ENCODE data around the gene PLA2G15. TPM values are rescaled to one million over a fixed set of nuclear protein-coding genes. Genes with fewer than 3 reads are reported as not detected.

PLA2G15 gene
- total and polyA plus RNA-seq, 12 donors = 6.0 to 37.1 (median 23.2) TPM

DNA sequence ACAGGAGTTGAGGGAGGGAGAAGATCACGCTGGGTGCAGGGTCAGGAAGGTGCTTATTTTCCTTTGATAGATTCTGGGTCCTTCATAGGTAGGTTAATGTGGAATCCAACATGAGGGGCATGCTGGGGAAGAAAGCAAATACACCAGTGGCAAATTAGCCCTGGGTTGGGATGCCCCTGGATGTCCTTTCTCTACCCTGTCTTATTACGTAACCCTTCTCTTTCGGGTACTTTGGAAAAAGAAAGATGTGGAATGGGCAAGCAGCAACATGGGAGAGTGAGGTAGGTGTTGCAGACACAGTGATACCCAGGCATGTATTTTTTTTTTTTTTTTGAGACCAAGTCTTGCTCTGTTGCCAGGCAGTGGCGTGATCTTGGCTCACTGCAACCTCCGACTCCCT is 28.3 kb downstream of the PLA2G15 start:
- intact Hi-C loops (cut with DNase I) = no loop called here
- 92 to 94% (median 93%) methylated on average over 5 of the region's 5 CpGs for WGBS, 4 donors
- no peaks in the 10 kb centered on the region for H3K9me3 ChIP-seq (replicated peaks in 1 of 3)
- no peak for DNase-seq
- peak overlapping the region in 1 of 5 donors; percentile 59 for H3K27ac ChIP-seq
- peaks cover 0 to 15% of the 10 kb centered on the region in 2 donors for H3K36me3 ChIP-seq (replicated peaks in 1 of 2)
- no peak for TF ChIP-seq POLR2A (IDR thresholded peaks at IDR 0.05)
- TF ChIP-seq, protein P1, sequence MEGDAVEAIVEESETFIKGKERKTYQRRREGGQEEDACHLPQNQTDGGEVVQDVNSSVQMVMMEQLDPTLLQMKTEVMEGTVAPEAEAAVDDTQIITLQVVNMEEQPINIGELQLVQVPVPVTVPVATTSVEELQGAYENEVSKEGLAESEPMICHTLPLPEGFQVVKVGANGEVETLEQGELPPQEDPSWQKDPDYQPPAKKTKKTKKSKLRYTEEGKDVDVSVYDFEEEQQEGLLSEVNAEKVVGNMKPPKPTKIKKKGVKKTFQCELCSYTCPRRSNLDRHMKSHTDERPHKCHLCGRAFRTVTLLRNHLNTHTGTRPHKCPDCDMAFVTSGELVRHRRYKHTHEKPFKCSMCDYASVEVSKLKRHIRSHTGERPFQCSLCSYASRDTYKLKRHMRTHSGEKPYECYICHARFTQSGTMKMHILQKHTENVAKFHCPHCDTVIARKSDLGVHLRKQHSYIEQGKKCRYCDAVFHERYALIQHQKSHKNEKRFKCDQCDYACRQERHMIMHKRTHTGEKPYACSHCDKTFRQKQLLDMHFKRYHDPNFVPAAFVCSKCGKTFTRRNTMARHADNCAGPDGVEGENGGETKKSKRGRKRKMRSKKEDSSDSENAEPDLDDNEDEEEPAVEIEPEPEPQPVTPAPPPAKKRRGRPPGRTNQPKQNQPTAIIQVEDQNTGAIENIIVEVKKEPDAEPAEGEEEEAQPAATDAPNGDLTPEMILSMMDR (IDR thresholded peaks at IDR 0.05) = no peak
- no peaks in the 10 kb centered on the region for H3K27me3 ChIP-seq
- peaks cover 42 to 43% of the 10 kb centered on the region in 2 donors for H3K4me1 ChIP-seq (replicated peaks in 1 of 2)
- no peak overlapping the region for H3K4me3 ChIP-seq

DNA sequence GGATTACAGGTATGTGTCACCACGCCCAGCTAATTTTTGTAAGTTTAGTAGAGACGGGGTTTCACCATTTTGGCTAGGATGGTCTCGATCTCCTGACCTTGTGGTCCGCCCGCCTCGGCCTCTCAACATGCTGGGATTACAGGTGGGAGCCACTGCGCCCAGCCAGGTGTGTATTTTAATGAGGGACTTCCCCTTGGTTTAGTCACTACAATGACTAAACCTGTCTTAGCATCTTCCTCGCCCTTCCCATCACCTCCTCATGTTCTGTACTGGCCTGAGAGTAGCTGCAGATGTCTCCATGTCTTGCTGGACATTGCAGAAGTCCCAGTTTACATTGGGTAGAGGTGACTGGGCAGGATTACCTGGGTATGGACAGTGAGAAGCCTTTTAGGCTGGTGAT is 28.7 kb downstream of the PLA2G15 start:
- Histone ChIP-seq H3K27ac (no peak overlapping the region), H3K36me3 (replicated peaks in 1 of 2) (peaks cover 0 to 15% of the 10 kb centered on the region in 2 donors), H3K4me1 (replicated peaks in 1 of 2) (peaks cover 42 to 43% of the 10 kb centered on the region in 2 donors), H3K9me3 (replicated peaks in 1 of 3) (no peaks in the 10 kb centered on the region), H3K4me3 (no peak overlapping the region), H3K27me3 (no peaks in the 10 kb centered on the region)
- intact Hi-C loops (cut with DNase I) = no loop called here
- no peak for DNase-seq
- WGBS, 4 donors = 83 to 98% (median 94%) methylated on average over 8 of the region's 8 CpGs
- no peak for TF ChIP-seq POLR2A (IDR thresholded peaks at IDR 0.05)
- TF ChIP-seq, protein P1 (IDR thresholded peaks at IDR 0.05) = no peak

DNA sequence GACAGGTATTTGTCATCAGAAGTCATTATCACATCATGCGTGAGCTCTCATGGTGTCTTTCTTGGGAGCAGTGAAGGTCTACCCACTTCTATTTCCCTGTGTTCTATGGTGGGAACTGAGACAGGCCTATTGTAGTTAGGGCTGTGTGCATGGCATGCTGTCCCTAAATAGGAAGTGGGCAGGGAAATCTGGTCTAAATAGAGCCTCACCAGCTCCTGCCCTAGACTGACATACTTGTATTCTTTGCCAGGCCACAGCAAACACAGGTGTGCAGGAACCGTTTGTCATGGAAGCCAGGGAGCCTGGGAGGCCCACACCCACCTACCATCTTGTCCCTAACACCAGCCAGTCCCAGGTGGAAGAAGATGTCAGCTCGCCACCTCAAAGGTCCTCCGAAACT is 29.3 kb downstream of the PLA2G15 start:
- Histone ChIP-seq H3K4me3 (no peak overlapping the region), H3K9me3 (replicated peaks in 1 of 3) (no peaks in the 10 kb centered on the region), H3K27ac (peak overlapping the region in 1 of 5 donors; percentile 13), H3K4me1 (replicated peaks in 1 of 2) (peaks cover 42 to 43% of the 10 kb centered on the region in 2 donors), H3K27me3 (no peaks in the 10 kb centered on the region), H3K36me3 (replicated peaks in 1 of 2) (peaks cover 0 to 15% of the 10 kb centered on the region in 2 donors)
- WGBS, 4 donors = 92 to 100% (median 95%) methylated on average over 2 to 4 of the region's 4 CpGs
- TF ChIP-seq POLR2A (IDR thresholded peaks at IDR 0.05) = no peak
- TF ChIP-seq, protein P1 (IDR thresholded peaks at IDR 0.05) = no peak
- DNase-seq = no peak
- intact Hi-C loops (cut with DNase I) = no loop called here

DNA sequence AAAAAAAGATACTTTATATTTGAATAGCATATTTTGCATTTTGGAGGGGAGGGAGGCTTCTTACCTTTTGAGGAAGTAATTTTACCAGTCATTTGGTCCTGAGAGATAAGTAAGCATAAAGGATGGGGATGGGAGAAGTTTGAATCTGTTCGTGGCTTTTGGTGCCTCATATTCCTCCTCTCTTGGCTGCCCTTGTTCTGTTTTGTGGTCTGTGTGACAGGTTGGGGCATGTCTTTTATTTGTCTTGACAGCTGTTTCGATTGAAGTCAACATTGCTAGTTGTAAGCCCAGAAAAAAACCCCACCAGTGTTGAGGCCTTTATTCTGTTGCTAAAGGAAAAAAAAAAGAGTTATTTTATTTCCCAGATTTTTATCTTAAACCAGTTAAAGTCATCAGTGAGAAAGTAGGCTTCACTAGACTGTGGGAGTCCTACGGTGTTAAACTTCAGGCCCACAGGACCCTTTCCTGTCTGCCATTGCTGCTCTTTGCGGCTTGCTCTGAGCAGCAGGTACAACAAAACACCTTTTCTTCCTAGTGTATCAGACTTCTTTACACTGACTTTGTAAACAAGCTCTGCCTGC is 30.5 kb downstream of the PLA2G15 start:
- intact Hi-C loops (cut with DNase I) = no loop called here
- Histone ChIP-seq H3K27me3 (no peaks in the 10 kb centered on the region), H3K4me3 (no peak overlapping the region), H3K36me3 (replicated peaks in 1 of 2) (peaks cover 0 to 15% of the 10 kb centered on the region in 2 donors), H3K4me1 (replicated peaks in 1 of 2) (peaks cover 34 to 35% of the 10 kb centered on the region in 2 donors), H3K27ac (peak overlapping the region in 3 of 5 donors; percentile 49 to 57 (median 56)), H3K9me3 (replicated peaks in 1 of 3) (no peaks in the 10 kb centered on the region)
- TF ChIP-seq POLR2A (IDR thresholded peaks at IDR 0.05) = no peak
- TF ChIP-seq, protein P1 (IDR thresholded peaks at IDR 0.05) = no peak
- WGBS, 4 donors = 57 to 78% (median 62%) methylated on average over 4 of the region's 4 CpGs
- DNase-seq = no peak

Measured in adrenal gland (tissue), 12 donors.